BE2C (cell line): ENCODE data around the gene B4GALNT2.

Experiments used
- DNase-seq: peaks from one replicate; pipeline ENCODE4 v3.0.0-alpha.2; 2020
- H3K27me3 ChIP-seq: fragments of 250-450 bp; sonication (Bioruptor Pico); 2 replicates; pipeline ENCODE4 v1.5.1; 2020; ENCODE audit warnings: mild to moderate bottlenecking
- H3K36me3 ChIP-seq: fragments of 250-450 bp; sonication (Bioruptor Pico); 2 replicates; pipeline ENCODE4 v1.5.1; 2020; ENCODE audit warnings: mild to moderate bottlenecking
- H3K4me1 ChIP-seq: fragments of 250-450 bp; sonication (Bioruptor Pico); 2 replicates; pipeline ENCODE4 v1.5.1; 2020
- H3K4me3 ChIP-seq: 2 replicates; pipeline ENCODE4 v1.5.1; 2011; ENCODE audit warnings: low read depth, low read length
- H3K9me3 ChIP-seq: fragments of 250-450 bp; sonication (Bioruptor Pico); 2 replicates; pipeline ENCODE4 v1.5.1; 2020
- CTCF ChIP-seq: IDR thresholded peaks from 2 replicates; pipeline ENCODE4 v1.5.1; 2012; ENCODE audit warnings: mild to moderate bottlenecking, low read depth, low read length

Gene B4GALNT2

GRCh38 chr17:49197346-49197998, 64.9 kb downstream of the B4GALNT2 start:
- no peak for DNase-seq
- peaks cover 12% of the 10 kb centered on the region for H3K27me3 ChIP-seq
- no peaks in the 10 kb centered on the region for H3K9me3 ChIP-seq
- no peak for TF ChIP-seq CTCF
- H3K4me1 ChIP-seq, result no peaks in the 10 kb centered on the region
- H3K36me3 ChIP-seq, result no peaks in the 10 kb centered on the region
- H3K4me3 ChIP-seq, result no peak overlapping the region

- no peak overlapping the region for H3K4me3 ChIP-seq
- no peak for DNase-seq
- H3K9me3 ChIP-seq, result no peaks in the 10 kb centered on the region
- no peak for TF ChIP-seq CTCF
- H3K4me1 ChIP-seq, result no peaks in the 10 kb centered on the region
- H3K27me3 ChIP-seq, result peaks cover 20% of the 10 kb centered on the region
- H3K36me3 ChIP-seq, result no peaks in the 10 kb centered on the region
These were observed 65.6 kb downstream of the B4GALNT2 start for GRCh38 chr17:49198211-49198610.

GRCh38 chr17:49200423-49201083, 68.0 kb downstream of the B4GALNT2 start:
- Histone ChIP-seq H3K36me3 (no peaks in the 10 kb centered on the region), H3K9me3 (no peaks in the 10 kb centered on the region), H3K4me3 (no peak overlapping the region), H3K4me1 (no peaks in the 10 kb centered on the region), H3K27me3 (peaks cover 39% of the 10 kb centered on the region)
- DNase-seq, result no peak
- no peak for TF ChIP-seq CTCF

GRCh38 chr17:49201481-49201927, 68.9 kb downstream of the B4GALNT2 start:
- Histone ChIP-seq H3K4me3 (no peak overlapping the region), H3K36me3 (no peaks in the 10 kb centered on the region), H3K9me3 (no peaks in the 10 kb centered on the region), H3K27me3 (peaks cover 43% of the 10 kb centered on the region), H3K4me1 (no peaks in the 10 kb centered on the region)
- DNase-seq, result no peak
- TF ChIP-seq CTCF, result no peak

- no peak overlapping the region for H3K4me3 ChIP-seq
- H3K4me1 ChIP-seq, result no peaks in the 10 kb centered on the region
- no peak for DNase-seq
- TF ChIP-seq CTCF, result no peak
- peaks cover 51% of the 10 kb centered on the region for H3K27me3 ChIP-seq
- H3K9me3 ChIP-seq, result no peaks in the 10 kb centered on the region
- no peaks in the 10 kb centered on the region for H3K36me3 ChIP-seq
These were observed 71.2 kb downstream of the B4GALNT2 start for GRCh38 chr17:49203796-49204195.

GRCh38 chr17:49204516-49204915, 71.9 kb downstream of the B4GALNT2 start:
- H3K36me3 ChIP-seq, result no peaks in the 10 kb centered on the region

More at GRCh38 chr17:49204516-49204915, 71.9 kb downstream of the B4GALNT2 start:
- Histone ChIP-seq H3K4me1 (no peaks in the 10 kb centered on the region), H3K4me3 (no peak overlapping the region), H3K9me3 (no peaks in the 10 kb centered on the region), H3K27me3 (peaks cover 56% of the 10 kb centered on the region)
- DNase-seq, result no peak
- no peak for TF ChIP-seq CTCF
